Activated T-helper 17 cell treated with anti-CD3 and anti-CD28 coated beads, Interleukin-2, amount 50 U/mL, for 72 hours (primary cell): ENCODE data around the gene CACNA1A. TPM values are rescaled to one million over a fixed set of nuclear protein-coding genes. Genes with fewer than 3 reads are reported as not detected.

Source experiments
- ATAC-seq: fragments of 150-1000 bp; cut with Tn5 transposase; replicated peaks from 2 replicates; pipeline ENCODE4 v1.10.0; 2021; ENCODE audit warnings: mild to moderate bottlenecking, moderate library complexity
- H3K27ac Mint-ChIP-seq: one replicate; pipeline ENCODE4 v1.8.0; 2022; ENCODE audit warnings: mixed read lengths
- H3K27me3 Mint-ChIP-seq: one replicate; pipeline ENCODE4 v1.8.0; 2022; ENCODE audit warnings: mixed read lengths
- H3K36me3 Mint-ChIP-seq: one replicate; pipeline ENCODE4 v1.8.0; 2022; ENCODE audit warnings: low read depth, mild to moderate bottlenecking, mixed read lengths
- H3K4me1 Mint-ChIP-seq: one replicate; pipeline ENCODE4 v1.8.0; 2022; ENCODE audit warnings: mixed read lengths
- H3K4me3 Mint-ChIP-seq: one replicate; pipeline ENCODE4 v1.8.0; 2022; ENCODE audit warnings: mild to moderate bottlenecking, mixed read lengths
- H3K9me3 Mint-ChIP-seq: one replicate; pipeline ENCODE4 v1.8.0; 2022; ENCODE audit warnings: mixed read lengths
- total RNA-seq, 2 donors: library from RNA; stranded (reverse); gene quantifications; one replicate each; pipeline ENCODE4 v1.2.3, GENCODE V29; 2022

CACNA1A gene
- total RNA-seq, 2 donors from 2014 or later, result 2.0 to 2.5 TPM

GRCh38 chr19:13507053-13507611, 853 bp upstream of the CACNA1A start:
- Mint-ChIP-seq H3K4me3 (no peak overlapping the region), H3K27ac (no peak overlapping the region), H3K36me3 (no peaks in the 10 kb centered on the region), H3K9me3 (no peaks in the 10 kb centered on the region), H3K27me3 (peaks cover 60% of the 10 kb centered on the region), H3K4me1 (no peaks in the 10 kb centered on the region)
- no peak for ATAC-seq

- Mint-ChIP-seq H3K4me3 (no peak overlapping the region), H3K4me1 (no peaks in the 10 kb centered on the region), H3K27ac (no peak overlapping the region), H3K36me3 (no peaks in the 10 kb centered on the region), H3K9me3 (no peaks in the 10 kb centered on the region), H3K27me3 (peaks cover 58% of the 10 kb centered on the region)
- ATAC-seq, result no peak
Measured at GRCh38 chr19:13505761-13506470, 363 bp downstream of the CACNA1A start.

GRCh38 chr19:13505164-13505695, 1.0 kb downstream of the CACNA1A start:
- H3K4me1 Mint-ChIP-seq, result no peaks in the 10 kb centered on the region
- H3K27ac Mint-ChIP-seq, result no peak overlapping the region
- H3K4me3 Mint-ChIP-seq, result no peak overlapping the region
- ATAC-seq, result no peak
- peaks cover 61% of the 10 kb centered on the region for H3K27me3 Mint-ChIP-seq
- no peaks in the 10 kb centered on the region for H3K9me3 Mint-ChIP-seq
- no peaks in the 10 kb centered on the region for H3K36me3 Mint-ChIP-seq

- H3K27ac Mint-ChIP-seq, result no peak overlapping the region
- ATAC-seq, result no peak
- no peaks in the 10 kb centered on the region for H3K9me3 Mint-ChIP-seq
- H3K4me3 Mint-ChIP-seq, result no peak overlapping the region
- H3K27me3 Mint-ChIP-seq, result peaks cover 52% of the 10 kb centered on the region
- H3K4me1 Mint-ChIP-seq, result no peaks in the 10 kb centered on the region
- no peaks in the 10 kb centered on the region for H3K36me3 Mint-ChIP-seq
Measured at GRCh38 chr19:13503570-13504235, 2.6 kb downstream of the CACNA1A start.

- ATAC-seq, result no peak
Measured at GRCh38 chr19:13502231-13502630, 4.0 kb downstream of the CACNA1A start.

GRCh38 chr19:13499692-13500091, 6.6 kb downstream of the CACNA1A start:
- no peaks in the 10 kb centered on the region for H3K36me3 Mint-ChIP-seq
- peaks cover 49% of the 10 kb centered on the region for H3K27me3 Mint-ChIP-seq
- H3K9me3 Mint-ChIP-seq, result no peaks in the 10 kb centered on the region
- ATAC-seq, result no peak
- no peaks in the 10 kb centered on the region for H3K4me1 Mint-ChIP-seq
- H3K4me3 Mint-ChIP-seq, result no peak overlapping the region
- no peak overlapping the region for H3K27ac Mint-ChIP-seq

More at GRCh38 chr19:13502231-13502630, 4.0 kb downstream of the CACNA1A start:
- Mint-ChIP-seq H3K27ac (no peak overlapping the region), H3K36me3 (no peaks in the 10 kb centered on the region), H3K4me3 (no peak overlapping the region), H3K27me3 (peaks cover 44% of the 10 kb centered on the region), H3K9me3 (no peaks in the 10 kb centered on the region), H3K4me1 (no peaks in the 10 kb centered on the region)

GRCh38 chr19:13493516-13494310, 12.6 kb downstream of the CACNA1A start:
- no peak overlapping the region for H3K27ac Mint-ChIP-seq
- ATAC-seq, result no peak
- H3K9me3 Mint-ChIP-seq, result peaks cover 3% of the 10 kb centered on the region

GRCh38 chr19:13492128-13492527, 14.2 kb downstream of the CACNA1A start:
- no peaks in the 10 kb centered on the region for H3K4me1 Mint-ChIP-seq
- no peaks in the 10 kb centered on the region for H3K36me3 Mint-ChIP-seq
- no peak for ATAC-seq
- H3K27me3 Mint-ChIP-seq, result peaks cover 27% of the 10 kb centered on the region
- H3K27ac Mint-ChIP-seq, result no peak overlapping the region
- no peak overlapping the region for H3K4me3 Mint-ChIP-seq
- peaks cover 3% of the 10 kb centered on the region for H3K9me3 Mint-ChIP-seq

More at GRCh38 chr19:13493516-13494310, 12.6 kb downstream of the CACNA1A start:
- Mint-ChIP-seq H3K27me3 (peaks cover 31% of the 10 kb centered on the region), H3K4me1 (no peaks in the 10 kb centered on the region), H3K36me3 (no peaks in the 10 kb centered on the region), H3K4me3 (no peak overlapping the region)

- H3K4me3 Mint-ChIP-seq, result no peak overlapping the region
- peaks cover 5% of the 10 kb centered on the region for H3K9me3 Mint-ChIP-seq
- no peak for ATAC-seq
- no peaks in the 10 kb centered on the region for H3K36me3 Mint-ChIP-seq
- peaks cover 35% of the 10 kb centered on the region for H3K27me3 Mint-ChIP-seq
- H3K27ac Mint-ChIP-seq, result no peak overlapping the region
- H3K4me1 Mint-ChIP-seq, result no peaks in the 10 kb centered on the region
Measured at GRCh38 chr19:13487985-13488384, 18.3 kb downstream of the CACNA1A start.

- H3K4me3 Mint-ChIP-seq, result no peak overlapping the region
- no peaks in the 10 kb centered on the region for H3K36me3 Mint-ChIP-seq
- no peaks in the 10 kb centered on the region for H3K4me1 Mint-ChIP-seq
- H3K27me3 Mint-ChIP-seq, result peaks cover 35% of the 10 kb centered on the region
- ATAC-seq, result no peak
- H3K9me3 Mint-ChIP-seq, result peaks cover 10% of the 10 kb centered on the region
- H3K27ac Mint-ChIP-seq, result no peak overlapping the region
Measured at GRCh38 chr19:13484166-13484565, 22.1 kb downstream of the CACNA1A start.

GRCh38 chr19:13483215-13483614, 23.1 kb downstream of the CACNA1A start:
- Mint-ChIP-seq H3K4me3 (no peak overlapping the region), H3K36me3 (no peaks in the 10 kb centered on the region), H3K27me3 (peaks cover 38% of the 10 kb centered on the region), H3K9me3 (peaks cover 10% of the 10 kb centered on the region), H3K4me1 (no peaks in the 10 kb centered on the region), H3K27ac (no peak overlapping the region)
- no peak for ATAC-seq

- H3K36me3 Mint-ChIP-seq, result no peaks in the 10 kb centered on the region
- ATAC-seq, result no peak
- no peak overlapping the region for H3K4me3 Mint-ChIP-seq
- no peaks in the 10 kb centered on the region for H3K4me1 Mint-ChIP-seq
- H3K9me3 Mint-ChIP-seq, result peaks cover 36% of the 10 kb centered on the region
- peaks cover 34% of the 10 kb centered on the region for H3K27me3 Mint-ChIP-seq
- no peak overlapping the region for H3K27ac Mint-ChIP-seq
Measured at GRCh38 chr19:13478576-13478975, 27.7 kb downstream of the CACNA1A start.

- Mint-ChIP-seq H3K36me3 (no peaks in the 10 kb centered on the region), H3K27me3 (peaks cover 28% of the 10 kb centered on the region), H3K4me3 (no peak overlapping the region), H3K9me3 (peaks cover 28% of the 10 kb centered on the region), H3K27ac (no peak overlapping the region), H3K4me1 (no peaks in the 10 kb centered on the region)
- ATAC-seq, result no peak
Measured at GRCh38 chr19:13476071-13476470, 30.2 kb downstream of the CACNA1A start.

- no peak overlapping the region for H3K27ac Mint-ChIP-seq
- H3K9me3 Mint-ChIP-seq, result peaks cover 28% of the 10 kb centered on the region
- no peak for ATAC-seq
- no peaks in the 10 kb centered on the region for H3K36me3 Mint-ChIP-seq
- H3K27me3 Mint-ChIP-seq, result peaks cover 37% of the 10 kb centered on the region
- no peaks in the 10 kb centered on the region for H3K4me1 Mint-ChIP-seq
- no peak overlapping the region for H3K4me3 Mint-ChIP-seq
Measured at GRCh38 chr19:13475044-13475443, 31.2 kb downstream of the CACNA1A start.
